ENCODE data around the gene PTPRM.

DNA sequence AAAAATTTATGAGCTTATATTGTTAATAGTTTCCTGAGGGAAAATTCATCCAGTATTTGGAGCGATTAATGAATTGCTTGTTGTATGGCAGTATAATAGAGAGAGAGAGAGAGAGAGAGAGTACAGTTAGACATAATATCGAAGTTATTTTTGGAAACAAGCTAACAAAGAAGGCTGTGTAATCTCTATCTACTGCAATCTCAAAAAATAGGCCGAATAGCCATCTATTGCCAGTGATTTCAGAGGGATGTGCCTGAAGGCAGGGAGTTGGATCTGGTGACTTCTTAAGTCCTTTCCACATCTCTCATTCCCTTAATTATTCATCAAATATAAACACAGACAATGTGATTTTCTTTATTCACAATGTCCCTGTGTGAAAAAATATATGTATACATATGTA lies 609.0 kb downstream of the PTPRM start:
- TF ChIP-seq, protein P1, sequence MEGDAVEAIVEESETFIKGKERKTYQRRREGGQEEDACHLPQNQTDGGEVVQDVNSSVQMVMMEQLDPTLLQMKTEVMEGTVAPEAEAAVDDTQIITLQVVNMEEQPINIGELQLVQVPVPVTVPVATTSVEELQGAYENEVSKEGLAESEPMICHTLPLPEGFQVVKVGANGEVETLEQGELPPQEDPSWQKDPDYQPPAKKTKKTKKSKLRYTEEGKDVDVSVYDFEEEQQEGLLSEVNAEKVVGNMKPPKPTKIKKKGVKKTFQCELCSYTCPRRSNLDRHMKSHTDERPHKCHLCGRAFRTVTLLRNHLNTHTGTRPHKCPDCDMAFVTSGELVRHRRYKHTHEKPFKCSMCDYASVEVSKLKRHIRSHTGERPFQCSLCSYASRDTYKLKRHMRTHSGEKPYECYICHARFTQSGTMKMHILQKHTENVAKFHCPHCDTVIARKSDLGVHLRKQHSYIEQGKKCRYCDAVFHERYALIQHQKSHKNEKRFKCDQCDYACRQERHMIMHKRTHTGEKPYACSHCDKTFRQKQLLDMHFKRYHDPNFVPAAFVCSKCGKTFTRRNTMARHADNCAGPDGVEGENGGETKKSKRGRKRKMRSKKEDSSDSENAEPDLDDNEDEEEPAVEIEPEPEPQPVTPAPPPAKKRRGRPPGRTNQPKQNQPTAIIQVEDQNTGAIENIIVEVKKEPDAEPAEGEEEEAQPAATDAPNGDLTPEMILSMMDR (IDR thresholded peaks at IDR 0.05) = no peak
- TF ChIP-seq POLR2A (IDR thresholded peaks at IDR 0.05) = no peak
- no peak for TF ChIP-seq EP300 (IDR thresholded peaks at IDR 0.05)

Measured in ovary (tissue), 3 donors.